Heart left ventricle (tissue), 13 donors: ENCODE data around the gene ANKRD17.

ENCODE experiments used
- POLR2A ChIP-seq, 2 donors: fragments of 450-650 bp; IDR thresholded peaks; one replicate each; pipeline ENCODE4 v1.6.1; 2017; ENCODE audit warnings: antibody characterized with exemption in 2 of 2, mild to moderate bottlenecking in 2 of 2, moderate library complexity in 2 of 2
- TF ChIP-seq, protein P1 (sequence below), 12 donors: fragments of 200-600 bp; sonication (generic) in 4 of 12; IDR thresholded peaks; one replicate each; pipeline versions ENCODE4 v1.5.0 to v1.8.0; 2018 to 2022; ENCODE audit warnings: antibody characterized with exemption in 12 of 12, mild to moderate bottlenecking in 5 of 12
- donor health status: ischemic (EF 13 %, LVEDD 7.1; RV severe dilation, severe dysfunction).
- donor health status: DM: no; HTN: yes; CAD: no.
- donor health status: DM: no; HTN: no; CAD: no.
- donor health status: ischemic (EF 25% LVEDD 6.9; RV normal size, moderate dysfunction).
- donor health status: ischemic (EF 25% LVEDD 5.7; RV mildly dilated, moderate dysfunction).
- donor health status: ischemic (EF 35%, LVEDD 5.7; RV mildly dilated, moderate dysfunction).
- donor health status: nonischemic (EF 11% LVEDD 7.7; RV severe dilation, severe dysfunction).
- donor health status: DM: yes; HTN: yes; CAD: no.
- donor health status: PGD.
- donor health status: ischemic (EF 29% LVEDD 5.4; RV normal size, mild dysfunction).
- donor health status: nonischemic (EF 23%, LVEDD 6.1; RV moderate dilation, normal function).

DNA sequence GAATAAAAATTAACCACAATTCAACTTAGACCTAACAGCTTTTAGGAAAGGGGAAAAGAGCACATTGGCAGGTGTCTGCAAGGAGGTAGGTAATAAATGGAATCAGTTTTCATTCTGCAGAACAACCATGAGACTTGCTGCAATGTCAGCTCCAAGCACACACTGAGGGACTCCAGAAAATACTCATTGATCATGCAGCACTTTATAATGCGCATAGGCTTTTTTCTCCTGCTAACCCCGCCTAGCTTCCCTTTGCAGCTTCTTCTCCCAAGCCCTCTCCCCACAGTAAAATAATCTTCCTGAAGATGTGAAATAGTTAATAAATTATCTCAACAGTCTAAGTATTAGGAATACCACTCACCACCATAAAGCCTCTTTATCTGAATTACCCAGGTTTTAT is 36.9 kb downstream of the ANKRD17 start:
- TF ChIP-seq, protein P1, sequence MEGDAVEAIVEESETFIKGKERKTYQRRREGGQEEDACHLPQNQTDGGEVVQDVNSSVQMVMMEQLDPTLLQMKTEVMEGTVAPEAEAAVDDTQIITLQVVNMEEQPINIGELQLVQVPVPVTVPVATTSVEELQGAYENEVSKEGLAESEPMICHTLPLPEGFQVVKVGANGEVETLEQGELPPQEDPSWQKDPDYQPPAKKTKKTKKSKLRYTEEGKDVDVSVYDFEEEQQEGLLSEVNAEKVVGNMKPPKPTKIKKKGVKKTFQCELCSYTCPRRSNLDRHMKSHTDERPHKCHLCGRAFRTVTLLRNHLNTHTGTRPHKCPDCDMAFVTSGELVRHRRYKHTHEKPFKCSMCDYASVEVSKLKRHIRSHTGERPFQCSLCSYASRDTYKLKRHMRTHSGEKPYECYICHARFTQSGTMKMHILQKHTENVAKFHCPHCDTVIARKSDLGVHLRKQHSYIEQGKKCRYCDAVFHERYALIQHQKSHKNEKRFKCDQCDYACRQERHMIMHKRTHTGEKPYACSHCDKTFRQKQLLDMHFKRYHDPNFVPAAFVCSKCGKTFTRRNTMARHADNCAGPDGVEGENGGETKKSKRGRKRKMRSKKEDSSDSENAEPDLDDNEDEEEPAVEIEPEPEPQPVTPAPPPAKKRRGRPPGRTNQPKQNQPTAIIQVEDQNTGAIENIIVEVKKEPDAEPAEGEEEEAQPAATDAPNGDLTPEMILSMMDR (IDR thresholded peaks at IDR 0.05): no peak
- TF ChIP-seq POLR2A (IDR thresholded peaks at IDR 0.05): no peak
